HG03439 (cell line): ENCODE results near the gene TMC1.
"Not testable (repeated sequence)": the region's sequence is repeated elsewhere in the genome, so short reads cannot be mapped to it uniquely, and the experiment has no call there.

Experiments used
- ATAC-seq: cut with Tn5 transposase; IDR thresholded peaks from one replicate; pipeline ENCODE4 v1.9.1; 2021; ENCODE audit warnings: mild to moderate bottlenecking, moderate library complexity; ENCODE audit not compliant: unreplicated experiment

Gene TMC1

GRCh38 chr9:72809586-72809985 is 288.2 kb downstream of the TMC1 start:
- no peak for ATAC-seq

- no peak for ATAC-seq
These were observed 291.2 kb downstream of the TMC1 start for GRCh38 chr9:72812559-72813111.

DNA sequence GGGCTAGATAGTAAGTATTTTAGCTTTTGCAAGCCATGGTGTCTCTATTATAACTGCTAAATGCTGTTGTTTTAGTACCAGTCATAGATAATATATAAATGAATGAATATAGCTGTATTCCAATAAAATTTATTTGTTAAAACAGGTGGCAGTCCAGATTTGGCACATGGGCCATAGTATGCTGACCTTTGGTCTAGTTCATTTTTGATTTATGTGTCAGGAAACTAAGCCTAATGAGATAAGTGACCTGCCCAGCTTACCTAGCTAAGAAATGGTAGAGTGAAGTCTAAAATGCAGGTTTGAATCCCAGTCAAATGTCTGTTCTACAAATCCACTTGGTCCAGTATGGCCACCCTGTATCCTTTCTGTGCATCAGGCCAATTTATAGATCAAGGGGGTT is 292.1 kb downstream of the TMC1 start:
- no peak for ATAC-seq

DNA sequence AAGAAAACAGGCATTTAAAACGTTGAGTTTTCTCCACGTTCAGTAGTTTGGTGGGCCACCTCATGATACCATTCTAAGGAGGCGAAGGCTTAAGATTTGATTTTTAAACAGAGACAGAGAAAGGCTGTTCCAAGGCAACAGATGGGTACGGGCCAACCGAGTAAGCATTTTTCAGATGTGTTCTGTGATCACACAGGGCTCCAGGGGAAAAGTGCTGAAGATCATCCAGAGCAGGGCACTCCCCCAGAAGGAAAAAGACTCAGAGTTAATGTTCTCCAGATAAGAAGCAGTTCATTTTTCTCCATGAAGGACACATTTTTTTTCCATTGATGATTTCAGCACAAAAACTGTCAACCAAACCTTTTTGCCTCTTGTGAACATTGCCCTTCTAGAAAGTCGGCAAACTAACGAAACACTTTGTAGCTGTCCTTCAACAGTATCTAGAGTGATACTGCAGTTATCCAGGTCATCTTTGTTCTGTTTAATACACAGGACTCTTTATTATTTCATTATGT is 292.7 kb downstream of the TMC1 start:
- no peak for ATAC-seq

DNA sequence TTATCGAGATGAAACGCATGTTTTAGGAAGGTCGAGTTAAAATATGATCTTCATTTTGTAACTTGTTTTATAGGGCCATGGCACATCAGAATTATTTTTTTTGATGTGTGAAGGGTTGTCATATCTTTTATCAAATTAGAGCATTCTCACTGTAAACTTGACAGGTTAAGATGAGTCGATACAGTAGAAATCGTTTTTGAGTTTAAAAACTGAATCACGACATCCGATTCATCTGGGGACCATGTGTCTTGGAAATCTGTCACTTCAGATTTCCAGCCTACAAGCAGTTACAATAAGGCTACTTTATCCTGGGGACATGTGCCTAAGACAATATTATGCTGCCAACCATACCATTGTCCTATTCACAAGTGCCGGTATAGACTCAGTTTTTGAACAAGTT is 295.3 kb downstream of the TMC1 start:
- no peak for ATAC-seq

- ATAC-seq: no peak
These were observed 296.0 kb downstream of the TMC1 start for GRCh38 chr9:72817413-72817812.

DNA sequence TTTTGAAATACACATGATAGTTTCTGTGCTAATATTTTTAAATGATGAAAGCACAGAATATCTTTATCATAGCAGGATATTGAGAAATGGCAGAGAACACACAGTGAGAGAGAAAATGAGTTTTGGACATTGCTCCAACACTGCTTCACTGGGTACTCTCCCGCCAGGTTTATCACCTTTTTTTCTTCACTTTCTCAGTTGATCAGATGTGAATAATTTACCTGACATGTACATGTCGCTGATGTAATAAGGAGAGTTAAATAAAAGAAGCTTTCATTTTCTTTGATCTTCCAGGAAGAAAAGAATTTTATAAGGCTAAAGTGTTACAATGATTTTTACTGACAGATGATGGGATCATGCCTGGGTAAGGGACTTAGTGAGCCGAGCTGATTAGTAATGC is 297.0 kb downstream of the TMC1 start:
- no peak for ATAC-seq

- ATAC-seq: no peak
These were observed 302.6 kb downstream of the TMC1 start for GRCh38 chr9:72823971-72824370.

DNA sequence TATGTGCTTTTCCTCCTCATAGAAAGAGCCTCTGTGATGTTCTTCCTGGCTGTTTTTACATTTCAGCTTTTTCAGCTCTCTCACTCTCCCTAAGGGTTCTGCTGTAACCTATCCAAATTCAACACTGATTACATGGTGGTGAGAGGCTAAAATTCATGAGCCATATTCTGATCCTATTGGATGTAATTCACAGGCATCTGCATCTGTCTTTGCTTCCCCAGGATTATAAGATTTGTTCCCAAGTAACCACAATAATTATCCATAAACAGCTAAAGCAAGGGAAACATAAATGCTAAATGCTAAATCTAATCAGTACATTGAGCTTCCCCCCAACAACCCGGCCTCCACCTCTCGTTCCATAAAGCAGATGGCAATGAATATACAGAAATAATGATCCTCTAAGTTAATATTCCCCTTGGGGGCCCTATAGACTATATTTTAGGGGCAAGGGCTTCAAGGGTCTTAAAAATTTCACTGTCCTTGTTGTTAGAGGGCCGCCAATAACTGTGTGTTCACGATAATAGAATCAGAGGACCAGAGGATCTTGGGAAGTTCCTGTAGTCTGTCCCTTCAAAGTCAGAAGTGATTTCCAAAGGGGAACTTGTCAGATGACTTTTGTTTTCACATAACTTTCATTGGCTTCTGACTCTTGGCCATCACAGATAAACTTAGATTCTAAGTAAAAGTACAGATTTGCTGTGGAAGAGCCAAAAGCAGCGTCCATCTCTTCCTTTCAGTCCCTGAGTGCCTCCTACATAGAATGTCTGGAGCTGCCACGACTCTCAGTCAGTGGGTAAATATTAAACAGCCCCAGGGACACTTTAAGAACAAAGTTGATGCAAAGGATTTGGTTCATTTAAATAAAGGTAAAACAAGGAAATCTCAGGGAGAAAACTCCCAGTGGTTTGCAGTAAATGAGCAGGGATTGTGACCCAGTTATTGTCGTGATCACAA is 305.9 kb downstream of the TMC1 start:
- ATAC-seq: no peak

- no peak for ATAC-seq
These were observed 306.7 kb downstream of the TMC1 start for GRCh38 chr9:72827950-72828731.

- ATAC-seq: no peak
These were observed 313.6 kb downstream of the TMC1 start for GRCh38 chr9:72834994-72835393.

- no peak for ATAC-seq
These were observed 315.4 kb downstream of the TMC1 start for GRCh38 chr9:72836790-72837189.

- no peak for ATAC-seq
These were observed 317.7 kb downstream of the TMC1 start for GRCh38 chr9:72839085-72839484.

- no peak for ATAC-seq
These were observed 322.4 kb downstream of the TMC1 start for GRCh38 chr9:72843520-72844439.

DNA sequence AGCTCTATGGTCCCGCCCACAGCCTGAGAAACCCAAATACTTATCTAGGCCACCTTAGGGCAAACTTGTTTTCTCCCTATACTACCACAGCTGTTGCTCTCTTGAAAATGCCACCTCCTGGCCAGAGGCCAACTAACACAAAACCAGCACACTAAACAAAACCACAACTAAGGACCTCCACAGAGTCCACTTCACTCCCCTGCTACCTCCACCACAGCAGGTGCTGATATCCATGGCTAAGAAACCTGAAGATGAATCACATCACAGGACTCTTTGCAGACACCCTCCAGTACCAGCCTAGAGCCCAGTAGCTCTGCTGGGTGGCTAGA is 323.0 kb downstream of the TMC1 start:
- ATAC-seq: no peak

DNA sequence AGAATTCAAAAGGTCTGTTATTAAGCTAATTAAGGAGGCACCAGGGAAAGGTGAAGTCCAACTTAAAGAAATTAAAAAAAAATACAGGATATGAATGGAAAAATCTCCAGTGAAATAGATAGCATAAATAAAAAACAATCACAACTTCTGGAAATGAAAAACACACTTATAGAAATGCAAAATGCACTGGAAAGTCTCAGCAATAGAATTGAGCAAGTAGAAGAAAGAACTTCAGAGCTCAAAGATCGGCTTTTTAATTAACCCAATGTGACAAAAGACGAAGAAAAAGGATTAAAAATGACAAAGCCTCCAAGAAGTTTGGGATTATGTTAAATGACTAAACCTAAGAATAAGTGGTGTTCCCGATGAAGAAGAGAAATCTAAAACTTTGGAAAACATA is 323.6 kb downstream of the TMC1 start:
- not testable (repeated sequence) for ATAC-seq

GRCh38 chr9:72850209-72850608 is 328.8 kb downstream of the TMC1 start:
- ATAC-seq: not testable (repeated sequence)

DNA sequence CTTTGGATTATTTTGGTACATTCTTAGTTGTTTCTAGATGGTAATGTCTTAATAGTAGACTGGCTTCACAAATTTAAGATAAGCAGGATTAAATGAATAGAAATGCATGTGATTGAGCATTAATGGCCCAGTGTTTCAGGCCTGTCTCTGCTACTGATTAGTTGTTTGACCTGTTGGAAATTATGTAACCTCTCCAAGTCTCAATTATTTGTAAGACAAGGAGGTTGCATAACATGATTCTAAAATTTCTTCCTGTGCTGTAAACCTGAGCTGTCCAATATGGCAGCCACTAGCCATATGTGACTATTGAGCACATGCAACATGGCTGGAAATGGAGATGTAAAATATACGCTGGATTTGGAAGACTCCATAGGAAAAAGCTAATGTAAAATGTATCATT is 333.9 kb downstream of the TMC1 start:
- no peak for ATAC-seq

GRCh38 chr9:72855890-72856523 is 334.6 kb downstream of the TMC1 start:
- no peak for ATAC-seq
